HEK293 (cell line): ENCODE measurements around the gene WDR43.

Experiments
- CTCF ChIA-PET: fragments of 350-600 bp; formaldehyde crosslinking; extraction: SDS; loops from one replicate; lab custom pipeline; 2021; ENCODE audit warnings: antibody characterized with exemption; lab: Yijun Ruan, JAX
- POLR2A ChIA-PET: fragments of 300-600 bp; formaldehyde crosslinking; extraction: SDS; loops from one replicate; lab custom pipeline; 2020; ENCODE audit warnings: antibody characterized with exemption, inconsistent platforms; lab: Yijun Ruan, JAX
- H3K27ac ChIP-seq: fragments of 200-500 bp; sonication (Bioruptor generic); 2 replicates; pipeline ENCODE4 v1.5.1; 2014; ENCODE audit warnings: low read depth, low read length, control low read depth, inconsistent platforms; ENCODE audit errors: extremely low read depth
- H3K36me3 ChIP-seq, 2 experiments: fragments of 200-500 bp in 1 of 2; sonication (Bioruptor generic) in 1 of 2; 1 replicate in 1 of 2; 2 replicates in 1 of 2; pipeline ENCODE4 v1.5.1; 2014 to 2017; ENCODE audit warnings: inconsistent platforms in 2 of 2, low read length in 2 of 2; ENCODE audit not compliant: control insufficient read depth in 2 of 2, insufficient read depth in 1 of 2
- H3K4me1 ChIP-seq: fragments of 200-500 bp; sonication (Bioruptor generic); 2 replicates; pipeline ENCODE4 v1.5.1; 2014; ENCODE audit warnings: mild to moderate bottlenecking, low read length, inconsistent platforms; ENCODE audit not compliant: control insufficient read depth, insufficient read depth
- H3K4me3 ChIP-seq: 2 replicates; pipeline ENCODE4 v1.5.1; 2011; ENCODE audit warnings: low read depth, mild to moderate bottlenecking, control low read depth, low read length, moderate library complexity
- H3K9me3 ChIP-seq: fragments of 200-500 bp; sonication (Bioruptor generic); 2 replicates; pipeline ENCODE4 v1.5.1; 2014; ENCODE audit warnings: low read depth, low read length, inconsistent platforms; ENCODE audit not compliant: control insufficient read depth, insufficient read depth
- HOXC10 ChIP-seq: sonication (generic); formaldehyde crosslinking; IDR thresholded peaks from 2 replicates; pipeline ENCODE4 v1.8.1; 2023; ENCODE audit warnings: mild to moderate bottlenecking, missing genetic modification reagents
- IKZF3 ChIP-seq: fragments of 450-650 bp; IDR thresholded peaks from 2 replicates; pipeline ENCODE4 v1.5.0; 2018; ENCODE audit warnings: missing biosample characterization, mild to moderate bottlenecking, missing genetic modification characterization, moderate library complexity
- KLF1 ChIP-seq: fragments of 450-650 bp; formaldehyde crosslinking; IDR thresholded peaks from 2 replicates; pipeline ENCODE4 v1.5.1; 2016; ENCODE audit warnings: missing biosample characterization, missing genetic modification characterization
- KLF16 ChIP-seq: fragments of 450-650 bp; formaldehyde crosslinking; IDR thresholded peaks from 2 replicates; pipeline ENCODE4 v1.5.1; 2017; ENCODE audit warnings: missing biosample characterization, missing genetic modification characterization
- ZBTB17 ChIP-seq: fragments of 450-650 bp; formaldehyde crosslinking; IDR thresholded peaks from 2 replicates; pipeline ENCODE4 v1.5.1; 2016; ENCODE audit warnings: missing biosample characterization, missing genetic modification characterization
- ZFHX2 ChIP-seq: fragments of 450-650 bp; formaldehyde crosslinking; conservative IDR thresholded peaks from 2 replicates; pipeline ENCODE4 v1.5.1; 2016; ENCODE audit warnings: missing biosample characterization, missing genetic modification characterization
- ZNF112 ChIP-seq: fragments of 450-650 bp; formaldehyde crosslinking; IDR thresholded peaks from 2 replicates; pipeline ENCODE4 v1.5.0; 2017; ENCODE audit warnings: missing biosample characterization, missing genetic modification characterization
- ZNF132 ChIP-seq: fragments of 450-650 bp; formaldehyde crosslinking; IDR thresholded peaks from 2 replicates; pipeline ENCODE4 v1.5.1; 2017; ENCODE audit warnings: missing biosample characterization, missing genetic modification characterization, borderline replicate concordance
- ZNF138 ChIP-seq: fragments of 450-650 bp; formaldehyde crosslinking; IDR thresholded peaks from 2 replicates; pipeline ENCODE4 v1.5.1; 2016; ENCODE audit warnings: missing biosample characterization, missing genetic modification characterization, borderline replicate concordance
- ZNF174 ChIP-seq: fragments of 450-650 bp; formaldehyde crosslinking; IDR thresholded peaks from 2 replicates; pipeline ENCODE4 v1.5.0; 2017; ENCODE audit warnings: missing biosample characterization, mild to moderate bottlenecking, missing genetic modification characterization
- ZNF184 ChIP-seq: fragments of 450-650 bp; IDR thresholded peaks from 2 replicates; pipeline ENCODE4 v1.5.1; 2018; ENCODE audit warnings: missing biosample characterization, mild to moderate bottlenecking, missing genetic modification characterization
- ZNF335 ChIP-seq: fragments of 450-650 bp; formaldehyde crosslinking; conservative IDR thresholded peaks from 2 replicates; pipeline ENCODE4 v1.5.1; 2016; ENCODE audit warnings: missing biosample characterization, missing genetic modification characterization
- ZNF433 ChIP-seq: fragments of 450-650 bp; formaldehyde crosslinking; IDR thresholded peaks from 2 replicates; pipeline ENCODE4 v1.5.1; 2016; ENCODE audit warnings: missing biosample characterization, missing genetic modification characterization, low read depth
- ZNF48 ChIP-seq: fragments of 450-650 bp; formaldehyde crosslinking; IDR thresholded peaks from 2 replicates; pipeline ENCODE4 v1.5.1; 2016; ENCODE audit warnings: missing biosample characterization, missing genetic modification characterization
- ZNF529 ChIP-seq: fragments of 450-650 bp; formaldehyde crosslinking; IDR thresholded peaks from 2 replicates; pipeline ENCODE4 v1.5.1; 2017; ENCODE audit warnings: missing genetic modification characterization, missing biosample characterization; ENCODE audit not compliant: insufficient replicate concordance
- ZNF677 ChIP-seq: fragments of 450-650 bp; IDR thresholded peaks from 2 replicates; pipeline ENCODE4 v1.5.0; 2018; ENCODE audit warnings: missing biosample characterization, mild to moderate bottlenecking, missing genetic modification characterization, moderate library complexity
- ZNF768 ChIP-seq: fragments of 450-650 bp; formaldehyde crosslinking; IDR thresholded peaks from 2 replicates; pipeline ENCODE4 v1.5.1; 2018; ENCODE audit warnings: missing biosample characterization, mild to moderate bottlenecking, missing genetic modification characterization
- ZNF830 ChIP-seq: fragments of 450-650 bp; IDR thresholded peaks from 2 replicates; pipeline ENCODE4 v1.5.0; 2018; ENCODE audit warnings: missing biosample characterization, missing genetic modification characterization, low read depth, mild to moderate bottlenecking, moderate library complexity
- ZNF843 ChIP-seq: fragments of 450-650 bp; formaldehyde crosslinking; IDR thresholded peaks from 2 replicates; pipeline ENCODE4 v1.5.1; 2016; ENCODE audit warnings: missing biosample characterization, missing genetic modification characterization
- TF ChIP-seq, protein P1 (sequence below): fragments of 450-650 bp; formaldehyde crosslinking; IDR thresholded peaks from 2 replicates; pipeline ENCODE4 v1.5.1; 2016; ENCODE audit warnings: missing biosample characterization, missing genetic modification characterization
- TF ChIP-seq, protein P2 (sequence below): IDR thresholded peaks from 2 replicates; pipeline ENCODE4 v1.6.1; 2011; ENCODE audit warnings: mild to moderate bottlenecking, low read depth, low read length, borderline replicate concordance
- TF ChIP-seq, protein P3 (sequence below): fragments of 450-650 bp; formaldehyde crosslinking; IDR thresholded peaks from 2 replicates; pipeline ENCODE4 v1.5.1; 2016; ENCODE audit warnings: missing biosample characterization, missing genetic modification characterization

WDR43 gene

DNA sequence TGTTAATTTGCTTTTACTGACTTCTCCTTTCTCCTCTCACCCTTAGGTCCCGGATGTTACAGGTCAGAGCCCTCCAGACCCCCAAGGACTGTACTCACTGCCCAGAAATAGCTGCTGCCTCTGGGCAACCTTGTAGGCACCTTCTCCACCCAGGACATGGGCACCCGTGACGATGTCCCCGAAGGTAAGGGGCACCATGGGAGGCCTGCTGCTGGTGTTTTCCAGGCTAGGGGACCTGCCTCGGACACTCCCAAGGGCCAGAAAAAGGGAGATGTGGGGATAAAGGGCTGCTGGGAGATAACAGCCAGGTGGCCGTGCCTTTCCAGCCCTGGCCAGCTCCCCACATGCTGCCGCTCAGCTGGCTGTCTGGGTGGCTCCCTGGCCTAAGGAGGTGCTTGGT, 100.2 kb downstream of the WDR43 start (continued):
- no peak for TF ChIP-seq ZNF184 (tag by site-specific recombination)
- TF ChIP-seq ZFHX2 (tag by site-specific recombination): no peak
- no peak for TF ChIP-seq ZNF433 (tag by site-specific recombination)
- no peak for TF ChIP-seq ZNF830 (tag by site-specific recombination)
- TF ChIP-seq ZBTB17 (tag by site-specific recombination): no peak
- TF ChIP-seq, all 188 proteins: peak for 0

DNA sequence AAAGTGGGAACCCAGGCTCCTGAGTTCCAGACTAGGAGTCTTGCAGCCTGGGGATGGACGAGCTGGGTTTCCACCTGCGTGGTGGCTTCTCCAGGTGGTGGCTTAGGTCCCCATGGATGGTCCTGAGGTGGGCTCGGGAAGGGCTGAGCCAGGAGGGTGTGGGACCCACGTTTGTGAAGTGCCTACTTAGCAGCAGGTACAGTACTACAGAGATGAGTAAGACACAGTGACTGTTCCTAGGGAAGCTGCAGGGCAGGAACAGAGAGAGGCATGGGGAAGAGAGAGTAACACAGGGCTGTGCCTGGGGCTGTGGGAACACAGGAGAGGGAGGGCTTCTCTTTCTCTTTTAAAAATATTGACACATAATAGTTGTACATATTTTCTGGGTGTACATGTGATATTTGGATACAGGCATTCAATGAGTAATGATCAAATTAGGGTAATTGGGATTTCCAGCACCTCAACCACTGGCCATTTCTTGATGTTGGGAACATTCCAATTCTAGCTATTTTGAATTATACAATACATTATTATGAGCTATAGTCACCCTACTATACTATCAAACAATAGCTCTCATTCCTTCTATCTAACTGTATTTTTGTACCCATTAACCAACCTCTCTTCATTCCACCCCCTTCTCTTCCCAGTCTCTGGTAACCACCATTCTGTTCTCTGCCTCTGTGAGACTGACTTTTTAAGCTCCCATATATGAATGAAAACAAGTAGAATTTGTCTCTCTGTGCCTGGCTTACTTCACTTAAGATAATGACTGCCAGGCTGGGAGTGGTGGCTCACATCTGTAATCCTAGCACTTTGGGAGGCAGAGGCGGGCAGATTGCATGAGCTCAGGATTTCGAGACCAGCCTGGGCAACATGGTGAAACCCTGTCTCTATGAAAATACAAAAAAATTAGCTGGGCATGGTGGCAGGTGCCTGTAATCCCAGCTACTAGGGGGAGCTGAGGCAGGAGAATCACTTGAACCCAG, 101.6 kb downstream of the WDR43 start:
- TF ChIP-seq ZNF768 (tag by site-specific recombination): no peak
- TF ChIP-seq HOXC10: no peak
- no peak for TF ChIP-seq ZNF48
- TF ChIP-seq ZNF112 (tag by site-specific recombination): no peak
- TF ChIP-seq, protein P1, sequence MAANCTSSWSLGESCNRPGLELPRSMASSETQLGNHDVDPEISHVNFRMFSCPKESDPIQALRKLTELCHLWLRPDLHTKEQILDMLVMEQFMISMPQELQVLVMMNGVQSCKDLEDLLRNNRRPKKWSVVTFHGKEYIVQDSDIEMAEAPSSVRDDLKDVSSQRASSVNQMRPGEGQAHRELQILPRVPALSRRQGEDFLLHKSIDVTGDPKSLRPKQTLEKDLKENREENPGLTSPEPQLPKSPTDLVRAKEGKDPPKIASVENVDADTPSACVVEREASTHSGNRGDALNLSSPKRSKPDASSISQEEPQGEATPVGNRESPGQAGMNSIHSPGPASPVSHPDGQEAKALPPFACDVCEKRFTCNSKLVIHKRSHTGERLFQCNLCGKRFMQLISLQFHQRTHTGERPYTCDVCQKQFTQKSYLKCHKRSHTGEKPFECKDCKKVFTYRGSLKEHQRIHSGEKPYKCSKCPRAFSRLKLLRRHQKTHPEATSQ (tag by site-specific recombination): no peak
- no peak for TF ChIP-seq ZNF174
- TF ChIP-seq KLF16 (tag by site-specific recombination): no peak
- TF ChIP-seq ZNF335 (tag by site-specific recombination): no peak
- TF ChIP-seq ZNF529 (tag by site-specific recombination): no peak
- TF ChIP-seq, protein P2, sequence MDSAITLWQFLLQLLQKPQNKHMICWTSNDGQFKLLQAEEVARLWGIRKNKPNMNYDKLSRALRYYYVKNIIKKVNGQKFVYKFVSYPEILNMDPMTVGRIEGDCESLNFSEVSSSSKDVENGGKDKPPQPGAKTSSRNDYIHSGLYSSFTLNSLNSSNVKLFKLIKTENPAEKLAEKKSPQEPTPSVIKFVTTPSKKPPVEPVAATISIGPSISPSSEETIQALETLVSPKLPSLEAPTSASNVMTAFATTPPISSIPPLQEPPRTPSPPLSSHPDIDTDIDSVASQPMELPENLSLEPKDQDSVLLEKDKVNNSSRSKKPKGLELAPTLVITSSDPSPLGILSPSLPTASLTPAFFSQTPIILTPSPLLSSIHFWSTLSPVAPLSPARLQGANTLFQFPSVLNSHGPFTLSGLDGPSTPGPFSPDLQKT: no peak
- no peak for TF ChIP-seq ZNF132
- no peak for TF ChIP-seq ZNF843 (tag by site-specific recombination)
- TF ChIP-seq IKZF3 (tag by site-specific recombination): no peak
- TF ChIP-seq ZNF677 (tag by site-specific recombination): no peak
- no peak for TF ChIP-seq ZNF138
- TF ChIP-seq, all 188 proteins: peak for 0
- no peaks in the 10 kb centered on the region for H3K36me3 ChIP-seq
- H3K4me1 ChIP-seq: no peaks in the 10 kb centered on the region
- H3K27ac ChIP-seq: no peak overlapping the region
- H3K4me3 ChIP-seq: no peak overlapping the region
- no peaks in the 10 kb centered on the region for H3K9me3 ChIP-seq
- ChIA-PET CTCF (interaction anchor here (0.7 kb wide), 1 partner anchor 764 kb away, joined by 3 read pairs; no protein-coding TSS in a partner anchor), POLR2A (interaction anchor here (0.6 kb wide), 1 partner anchor 46 kb away, joined by 3 read pairs; no protein-coding TSS in a partner anchor)

DNA sequence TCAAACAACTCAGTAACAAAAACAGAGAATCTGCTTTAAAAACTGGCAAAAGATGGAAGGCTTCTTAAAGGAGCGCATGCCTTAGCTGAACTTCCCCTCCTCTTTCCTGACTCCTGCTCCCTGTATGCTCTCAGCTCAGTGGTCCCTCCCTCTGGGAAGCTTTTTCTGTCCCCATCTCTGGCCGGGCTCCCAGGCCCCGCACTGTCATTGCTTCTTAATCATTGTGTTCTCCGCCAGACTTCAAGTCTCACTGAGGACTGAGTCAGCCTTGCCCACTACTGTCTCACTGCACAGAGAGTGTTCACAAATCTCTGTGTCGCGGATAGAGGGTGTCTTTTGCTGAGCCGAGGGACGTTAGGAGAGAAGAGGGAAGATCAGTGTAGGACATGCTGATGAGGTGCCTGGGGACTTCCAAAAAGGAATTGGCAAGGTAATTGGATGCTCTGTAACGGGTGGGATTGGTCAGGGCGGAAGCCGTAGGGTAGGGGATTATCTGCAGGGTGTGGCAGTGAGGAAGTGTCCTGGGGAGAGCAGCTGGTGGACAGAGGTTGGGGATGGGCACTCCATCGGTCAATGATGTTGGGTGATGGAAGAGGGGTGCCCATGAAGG, 102.9 kb downstream of the WDR43 start:
- POLR2A ChIA-PET: interaction anchor here (0.6 kb wide), 1 partner anchor 28 kb away, joined by 11 read pairs; no protein-coding TSS in a partner anchor
- TF ChIP-seq, protein P3, sequence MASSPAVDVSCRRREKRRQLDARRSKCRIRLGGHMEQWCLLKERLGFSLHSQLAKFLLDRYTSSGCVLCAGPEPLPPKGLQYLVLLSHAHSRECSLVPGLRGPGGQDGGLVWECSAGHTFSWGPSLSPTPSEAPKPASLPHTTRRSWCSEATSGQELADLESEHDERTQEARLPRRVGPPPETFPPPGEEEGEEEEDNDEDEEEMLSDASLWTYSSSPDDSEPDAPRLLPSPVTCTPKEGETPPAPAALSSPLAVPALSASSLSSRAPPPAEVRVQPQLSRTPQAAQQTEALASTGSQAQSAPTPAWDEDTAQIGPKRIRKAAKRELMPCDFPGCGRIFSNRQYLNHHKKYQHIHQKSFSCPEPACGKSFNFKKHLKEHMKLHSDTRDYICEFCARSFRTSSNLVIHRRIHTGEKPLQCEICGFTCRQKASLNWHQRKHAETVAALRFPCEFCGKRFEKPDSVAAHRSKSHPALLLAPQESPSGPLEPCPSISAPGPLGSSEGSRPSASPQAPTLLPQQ: no peak
- peak; percentile 55; the same call in 1 of the 2 replicates for TF ChIP-seq KLF1
- TF ChIP-seq, all 188 proteins: peak for 1
- H3K36me3 ChIP-seq: no peaks in the 10 kb centered on the region
- H3K27ac ChIP-seq: no peak overlapping the region
- no peaks in the 10 kb centered on the region for H3K9me3 ChIP-seq
- H3K4me3 ChIP-seq: no peak overlapping the region
- CTCF ChIA-PET: no interaction called here
- H3K4me1 ChIP-seq: no peaks in the 10 kb centered on the region
